GM18907 (cell line): Measurements from ENCODE around the gene PPIF.

Experiments used
- ATAC-seq: cut with Tn5 transposase; IDR thresholded peaks from one replicate; pipeline ENCODE4 v1.9.1; 2021; ENCODE audit warnings: mild to moderate bottlenecking, moderate library complexity; ENCODE audit not compliant: unreplicated experiment

Gene PPIF

DNA sequence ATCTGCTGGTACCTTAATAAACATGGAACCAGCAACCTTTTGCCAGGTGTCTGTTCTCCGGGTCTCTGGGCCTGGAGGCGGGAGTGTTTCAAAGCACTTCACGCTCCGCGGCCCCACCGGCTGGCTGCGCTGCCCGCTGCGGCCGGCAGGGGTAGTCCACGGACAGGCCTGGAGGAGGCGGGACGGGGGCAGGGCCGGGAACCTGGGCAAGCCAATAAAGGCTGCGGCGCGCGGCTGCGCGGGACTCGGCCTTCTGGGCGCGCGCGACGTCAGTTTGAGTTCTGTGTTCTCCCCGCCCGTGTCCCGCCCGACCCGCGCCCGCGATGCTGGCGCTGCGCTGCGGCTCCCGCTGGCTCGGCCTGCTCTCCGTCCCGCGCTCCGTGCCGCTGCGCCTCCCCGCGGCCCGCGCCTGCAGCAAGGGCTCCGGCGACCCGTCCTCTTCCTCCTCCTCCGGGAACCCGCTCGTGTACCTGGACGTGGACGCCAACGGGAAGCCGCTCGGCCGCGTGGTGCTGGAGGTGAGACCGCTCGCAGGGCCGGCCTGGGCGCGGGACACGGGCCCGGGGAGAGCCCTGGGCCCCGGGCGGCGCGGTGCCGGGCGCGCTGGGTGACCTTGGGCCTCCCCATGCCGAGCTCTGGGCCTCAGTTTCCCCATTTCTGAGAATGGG lies at the start of gene PPIF:
PPIF (plus strand) TSS at position 244 of the 668 bp plus-strand sequence; CDS start at position 324, 80 bp downstream.
- ATAC-seq = peak; percentile 82

DNA sequence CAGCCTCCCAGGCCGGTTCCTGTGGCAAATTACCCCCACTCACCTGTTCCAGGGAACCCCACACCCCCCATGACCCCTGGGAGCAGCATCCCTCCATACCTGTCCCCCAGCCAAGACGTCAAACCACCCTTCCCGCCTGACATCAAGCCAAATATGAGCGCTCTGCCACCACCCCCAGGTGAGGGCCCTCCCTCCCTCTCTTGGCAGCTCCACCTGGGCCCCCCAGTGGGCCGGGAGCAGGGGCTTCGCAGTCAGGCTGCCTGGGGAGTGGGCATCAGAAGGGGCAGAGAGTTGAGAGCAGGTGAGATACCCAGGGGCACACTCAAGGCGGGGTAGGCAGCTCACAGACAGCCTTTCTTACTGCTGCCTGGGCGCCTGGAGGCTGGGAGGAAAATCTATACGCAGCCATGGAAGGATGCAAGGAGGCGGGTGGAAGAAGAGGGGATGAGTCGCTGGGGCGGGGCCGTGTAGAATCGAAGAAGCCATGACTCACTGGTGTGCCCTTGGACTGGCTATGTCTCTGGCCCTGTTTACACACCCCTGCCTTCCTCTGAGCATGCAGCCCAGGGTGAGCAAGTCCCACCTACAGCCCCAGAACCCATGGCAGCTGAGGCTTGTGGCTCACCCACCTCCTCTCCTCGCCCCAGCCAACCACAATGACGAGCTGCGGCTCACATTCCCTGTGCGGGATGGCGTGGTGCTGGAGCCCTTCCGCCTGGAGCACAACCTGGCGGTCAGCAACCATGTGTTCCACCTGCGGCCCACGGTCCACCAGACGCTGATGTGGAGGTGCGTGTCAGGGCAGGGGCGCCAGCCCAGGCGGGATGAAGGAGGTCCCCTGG lies 48.6 kb upstream of the PPIF start:
- no peak for ATAC-seq

DNA sequence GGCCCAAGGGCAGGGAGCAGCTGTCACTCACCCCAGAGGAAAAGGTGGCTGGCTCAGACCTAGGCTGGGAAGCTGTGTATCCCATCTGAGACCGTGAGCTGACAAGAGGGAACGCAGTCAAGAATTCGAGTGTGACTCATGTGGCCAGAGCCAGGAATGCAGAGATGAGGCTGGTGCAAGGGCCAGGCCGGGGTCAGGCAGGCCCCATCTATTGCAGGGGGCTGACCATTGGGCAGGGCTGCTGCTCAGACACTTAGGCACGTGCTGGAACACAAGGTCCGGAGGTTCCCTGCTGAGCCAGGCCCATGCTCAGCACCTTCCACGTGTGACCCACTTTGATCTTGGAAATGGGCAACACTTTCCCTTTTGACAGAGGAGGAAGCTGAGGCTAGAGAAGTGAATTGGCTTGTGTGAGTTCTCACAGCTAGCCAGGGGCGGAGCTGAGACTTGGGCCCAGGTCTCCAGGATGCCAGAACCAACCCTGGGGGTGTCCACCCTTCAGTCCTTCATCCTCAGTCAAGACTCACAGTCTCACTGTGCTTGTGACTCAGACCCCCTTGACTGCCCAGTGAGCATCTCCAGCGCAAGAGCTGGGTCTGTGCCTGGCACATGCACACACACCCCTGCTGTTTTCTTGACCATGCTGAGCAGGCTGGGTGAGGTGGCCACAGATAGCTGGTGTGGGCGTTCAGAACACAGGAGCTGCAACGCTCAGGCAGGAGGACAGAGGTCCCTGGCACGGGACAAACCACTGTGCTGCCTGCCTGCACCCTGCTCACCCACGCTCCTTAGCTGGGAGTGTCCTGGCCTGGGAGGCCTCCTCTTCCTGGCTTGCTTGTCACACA lies 47.6 kb upstream of the PPIF start:
- no peak for ATAC-seq

DNA sequence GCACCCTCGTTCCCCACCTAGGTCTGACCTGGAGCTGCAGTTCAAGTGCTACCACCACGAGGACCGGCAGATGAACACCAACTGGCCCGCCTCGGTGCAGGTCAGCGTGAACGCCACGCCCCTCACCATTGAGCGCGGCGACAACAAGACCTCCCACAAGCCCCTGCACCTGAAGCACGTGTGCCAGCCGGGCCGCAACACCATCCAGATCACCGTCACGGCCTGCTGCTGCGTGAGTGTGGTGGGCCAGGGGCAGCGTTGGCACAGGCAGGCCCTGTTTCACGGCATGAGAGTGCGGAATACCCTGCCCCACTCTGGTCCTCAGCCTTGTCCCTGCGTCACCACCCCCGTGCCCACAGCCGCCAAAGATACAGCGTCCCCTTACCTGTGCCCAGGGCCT lies 46.6 kb upstream of the PPIF start:
- no peak for ATAC-seq

DNA sequence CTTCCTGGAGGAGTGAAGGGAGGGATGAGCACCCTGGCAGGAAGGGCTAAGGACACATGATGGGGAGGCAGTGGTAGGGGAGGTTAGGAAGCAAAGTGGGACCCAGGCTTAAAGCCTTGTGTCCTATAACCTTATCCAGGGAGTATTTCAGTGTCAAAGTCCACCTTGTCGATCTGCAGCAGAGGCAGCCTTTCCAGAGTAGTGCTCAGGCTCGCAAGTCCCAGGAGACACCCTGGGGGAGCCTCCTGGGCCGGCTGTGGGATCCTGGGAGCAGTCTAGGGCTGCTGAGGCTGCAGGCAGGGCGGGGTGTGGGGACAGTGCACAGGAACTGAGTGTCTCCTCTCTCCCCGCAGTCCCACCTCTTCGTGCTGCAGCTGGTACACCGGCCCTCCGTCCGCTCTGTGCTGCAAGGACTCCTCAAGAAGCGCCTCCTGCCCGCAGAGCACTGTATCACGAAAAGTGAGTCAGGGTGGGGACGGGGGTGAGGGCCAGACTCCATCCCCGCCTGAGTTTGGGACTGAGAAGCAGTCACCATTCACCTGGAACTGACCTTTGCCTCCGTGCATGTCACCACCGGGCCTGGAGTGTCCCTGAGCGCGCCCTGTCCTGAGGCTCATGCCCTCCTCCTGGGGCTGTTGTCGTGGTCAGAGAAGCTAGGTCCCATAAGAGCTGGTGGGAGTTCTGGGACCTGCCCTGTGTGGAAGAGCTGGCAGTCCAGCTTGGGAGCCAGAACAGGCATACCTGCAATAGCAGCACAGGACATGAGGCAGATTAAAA lies 45.3 kb upstream of the PPIF start:
- ATAC-seq = no peak

DNA sequence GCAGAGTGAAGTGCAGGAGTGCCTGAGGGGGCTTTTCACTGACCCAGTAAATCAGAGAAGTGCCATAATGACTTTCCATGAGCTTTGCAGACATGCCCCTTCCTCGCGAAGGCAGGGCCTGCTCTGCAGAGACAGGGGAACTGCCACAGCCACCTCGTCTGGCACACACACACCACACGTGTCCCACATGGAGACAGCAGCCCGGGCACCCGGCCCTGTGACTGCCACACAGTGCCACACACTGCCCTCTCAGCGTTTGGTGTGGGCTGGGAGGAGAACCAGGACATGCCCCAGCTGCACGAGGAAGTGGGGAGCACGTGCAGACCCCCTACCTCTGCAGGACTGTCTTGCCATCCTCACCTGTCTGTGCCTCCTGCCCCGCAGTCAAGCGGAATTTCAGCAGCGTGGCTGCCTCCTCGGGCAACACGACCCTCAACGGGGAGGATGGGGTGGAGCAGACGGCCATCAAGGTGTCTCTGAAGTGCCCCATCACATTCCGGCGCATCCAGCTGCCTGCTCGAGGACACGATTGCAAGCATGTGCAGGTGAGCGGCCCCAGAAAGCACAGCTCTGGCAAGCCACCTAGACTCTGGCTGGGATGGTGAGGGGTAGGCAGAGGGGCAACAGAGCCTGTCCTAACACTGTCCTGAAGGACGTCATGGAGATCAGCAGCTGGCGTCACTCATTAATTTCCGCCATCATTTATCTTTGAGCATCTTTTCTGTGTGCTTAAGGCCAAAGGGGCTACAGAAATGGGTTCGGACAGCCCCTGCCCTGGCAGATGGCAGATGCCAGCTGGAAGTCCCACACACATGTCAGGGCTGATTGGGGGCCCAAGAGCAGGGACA lies 43.4 kb upstream of the PPIF start:
- no peak for ATAC-seq

DNA sequence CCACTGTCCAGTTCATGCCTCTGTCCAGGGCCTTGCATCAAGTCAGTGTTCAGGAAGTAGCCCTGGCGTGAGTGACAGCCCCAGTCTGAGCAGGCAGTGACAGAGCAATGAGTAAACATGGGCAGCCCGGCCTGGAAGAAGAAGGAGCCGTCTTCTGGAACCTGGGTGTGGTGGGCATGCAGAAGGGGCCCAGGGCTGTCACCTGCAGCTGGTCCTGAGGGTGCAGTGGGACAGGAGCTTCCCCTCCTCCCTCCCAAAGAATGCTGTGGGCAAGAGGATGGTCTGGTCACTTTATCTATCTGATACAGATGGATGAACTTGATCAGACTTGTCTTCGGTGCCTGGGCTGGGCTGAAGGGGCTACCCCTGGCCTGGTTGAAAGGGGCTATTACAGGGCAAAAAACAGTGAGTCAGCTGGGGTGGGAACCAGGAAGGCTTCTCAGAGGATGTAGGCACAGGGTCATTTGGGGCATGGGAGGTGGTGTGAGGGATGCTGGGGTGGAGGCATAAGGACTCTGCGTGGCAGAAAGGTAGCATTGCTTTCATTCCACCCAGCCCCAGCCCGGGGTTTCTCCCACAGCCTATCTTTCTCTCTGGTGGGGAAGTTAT lies 42.7 kb upstream of the PPIF start:
- ATAC-seq = no peak

DNA sequence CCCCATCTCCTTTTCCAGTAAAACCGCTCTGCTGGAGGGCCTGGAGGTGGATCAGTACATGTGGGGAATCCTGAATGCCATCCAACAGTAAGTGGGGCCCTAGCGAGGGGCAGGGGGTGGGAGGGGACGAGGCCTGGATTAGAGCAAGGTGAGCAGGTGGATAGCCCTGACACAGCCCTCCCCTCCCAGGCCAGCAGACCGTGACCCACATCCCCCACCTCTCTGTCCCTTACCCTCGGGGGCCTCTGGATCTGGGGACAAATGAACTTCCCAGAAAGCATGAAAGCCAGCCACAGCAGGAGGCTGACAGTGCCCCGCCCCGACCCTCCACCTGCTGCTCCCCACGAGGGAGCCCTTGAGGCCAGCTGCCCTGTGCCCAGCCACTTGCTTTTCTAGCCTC lies 41.8 kb upstream of the PPIF start:
- no peak for ATAC-seq

DNA sequence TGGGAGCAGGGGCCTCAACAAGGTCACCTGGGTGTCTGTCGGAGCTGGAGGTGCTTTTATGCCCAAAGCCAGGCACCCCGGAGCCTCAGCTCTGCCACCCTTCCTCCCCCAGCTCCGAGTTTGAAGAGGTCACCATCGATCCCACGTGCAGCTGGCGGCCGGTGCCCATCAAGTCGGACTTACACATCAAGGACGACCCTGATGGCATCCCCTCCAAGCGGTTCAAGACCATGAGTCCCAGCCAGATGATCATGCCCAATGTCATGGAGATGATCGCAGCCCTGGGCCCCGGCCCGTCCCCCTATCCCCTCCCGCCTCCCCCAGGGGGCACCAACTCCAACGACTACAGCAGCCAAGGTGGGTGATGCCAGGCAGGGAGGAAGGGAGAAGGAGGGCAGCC lies 41.3 kb upstream of the PPIF start:
- no peak for ATAC-seq

DNA sequence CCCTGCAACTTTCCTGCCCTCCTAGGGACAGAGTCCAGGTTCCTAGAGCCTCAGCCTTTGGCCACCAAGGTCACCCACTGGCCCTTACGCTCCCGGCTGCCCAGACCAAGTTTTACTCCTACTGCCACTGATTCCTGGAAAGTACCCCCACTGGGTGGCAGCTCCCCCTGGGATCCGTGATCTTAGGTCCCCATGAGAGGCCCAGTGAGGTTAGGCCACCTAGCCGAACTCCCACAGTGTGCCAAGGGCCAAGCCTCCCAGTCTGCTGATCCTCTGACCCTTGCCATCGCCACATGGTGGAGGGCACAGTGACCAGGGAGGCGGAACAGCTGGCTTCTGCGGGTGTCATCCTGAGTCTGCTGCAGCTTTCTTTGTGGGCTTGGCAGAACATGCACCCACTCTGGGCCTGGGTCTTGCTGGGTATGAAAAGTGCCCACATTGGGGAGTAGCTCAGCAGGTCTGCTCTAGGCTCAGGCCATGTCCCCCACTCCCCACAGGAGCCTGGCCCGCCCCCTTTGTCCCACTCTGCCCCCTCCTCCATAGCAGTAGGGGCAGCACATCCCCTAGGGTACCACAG lies 40.5 kb upstream of the PPIF start:
- no peak for ATAC-seq

DNA sequence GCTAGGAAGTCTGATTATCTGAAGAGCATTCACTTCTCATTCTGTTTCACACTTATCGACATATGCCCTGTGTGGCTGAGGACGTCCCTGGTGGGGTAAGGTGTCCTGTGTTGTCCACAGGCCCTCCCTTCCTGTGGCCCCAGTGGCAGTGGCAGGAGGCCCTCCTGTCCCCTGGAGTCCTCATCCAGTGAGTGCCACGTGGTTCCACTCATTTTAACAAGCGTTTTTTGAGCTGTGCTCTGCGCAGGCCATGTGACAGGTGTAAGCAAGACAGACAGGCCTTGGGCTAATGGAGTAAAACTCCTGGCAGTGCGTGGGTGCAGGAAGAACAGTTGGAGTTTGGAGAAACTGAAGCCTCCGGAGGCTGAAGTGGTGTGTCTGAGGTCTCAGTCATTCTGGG lies 39.3 kb upstream of the PPIF start:
- ATAC-seq = no peak

DNA sequence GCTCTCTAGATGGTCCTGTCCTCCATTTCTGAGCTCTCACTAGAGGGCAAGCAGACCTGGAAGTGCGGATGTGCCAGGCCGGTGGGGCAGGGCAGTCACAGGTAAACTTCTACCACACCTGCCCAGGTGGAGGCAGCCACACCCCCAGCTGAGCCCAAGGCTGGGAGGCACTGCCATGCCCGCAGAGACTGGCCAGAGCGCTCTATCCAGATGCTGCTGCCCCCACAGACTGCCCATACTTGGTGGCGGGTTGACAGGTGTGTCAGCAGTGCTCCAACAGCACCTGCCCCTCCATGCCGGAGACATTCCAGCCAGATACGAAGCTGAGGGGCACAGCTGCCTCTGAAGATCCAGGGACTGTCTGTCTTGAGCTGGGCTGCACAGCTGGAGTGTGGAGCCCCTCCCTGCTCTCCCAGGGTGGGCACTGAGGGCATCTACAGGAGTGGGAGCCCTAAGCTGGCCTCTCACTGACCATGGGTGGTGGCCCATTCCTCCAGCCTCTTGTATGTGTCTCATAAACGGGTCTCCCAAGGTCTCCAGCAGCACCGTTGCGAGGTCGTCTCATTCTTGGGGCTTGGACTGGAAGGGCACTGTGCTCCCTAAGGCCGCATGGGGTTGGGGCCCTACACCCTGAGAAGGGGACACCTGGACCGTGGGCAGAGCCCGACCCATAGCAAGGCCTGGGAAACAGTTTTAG lies 38.2 kb upstream of the PPIF start:
- ATAC-seq = no peak

DNA sequence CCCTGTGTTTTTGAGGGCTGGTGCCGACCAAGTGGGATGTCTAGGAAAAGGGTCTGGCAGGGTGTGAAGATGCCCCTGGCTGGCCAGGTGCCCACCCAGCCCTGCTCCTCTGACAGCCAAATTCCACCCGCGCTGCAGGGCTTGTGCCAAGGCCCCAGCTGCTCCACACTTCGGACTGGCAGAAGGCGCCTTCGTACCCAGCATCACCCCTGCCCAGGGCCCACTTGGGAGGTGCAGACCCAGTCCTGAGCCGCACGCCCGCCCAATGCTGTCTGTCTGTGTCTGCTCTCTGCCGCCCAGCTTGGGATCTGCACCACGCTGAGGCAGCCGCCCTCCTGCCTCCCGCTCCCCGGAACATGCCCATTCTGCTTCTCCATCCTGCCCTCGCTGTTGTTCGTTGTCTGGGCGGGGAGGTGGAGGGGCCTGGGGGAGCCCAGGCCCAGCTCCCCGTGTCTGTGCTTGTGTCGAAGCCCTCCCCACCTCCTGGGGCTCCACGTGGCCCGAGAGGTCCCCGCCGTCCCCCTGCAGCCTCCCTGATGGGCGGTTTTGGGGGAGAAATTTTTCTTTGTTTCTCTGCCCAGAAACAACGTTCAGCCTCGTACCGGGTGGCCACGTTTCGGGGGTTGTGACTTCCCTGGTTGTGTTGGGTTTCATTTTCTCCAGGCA lies 36.9 kb upstream of the PPIF start:
- ATAC-seq = no peak

DNA sequence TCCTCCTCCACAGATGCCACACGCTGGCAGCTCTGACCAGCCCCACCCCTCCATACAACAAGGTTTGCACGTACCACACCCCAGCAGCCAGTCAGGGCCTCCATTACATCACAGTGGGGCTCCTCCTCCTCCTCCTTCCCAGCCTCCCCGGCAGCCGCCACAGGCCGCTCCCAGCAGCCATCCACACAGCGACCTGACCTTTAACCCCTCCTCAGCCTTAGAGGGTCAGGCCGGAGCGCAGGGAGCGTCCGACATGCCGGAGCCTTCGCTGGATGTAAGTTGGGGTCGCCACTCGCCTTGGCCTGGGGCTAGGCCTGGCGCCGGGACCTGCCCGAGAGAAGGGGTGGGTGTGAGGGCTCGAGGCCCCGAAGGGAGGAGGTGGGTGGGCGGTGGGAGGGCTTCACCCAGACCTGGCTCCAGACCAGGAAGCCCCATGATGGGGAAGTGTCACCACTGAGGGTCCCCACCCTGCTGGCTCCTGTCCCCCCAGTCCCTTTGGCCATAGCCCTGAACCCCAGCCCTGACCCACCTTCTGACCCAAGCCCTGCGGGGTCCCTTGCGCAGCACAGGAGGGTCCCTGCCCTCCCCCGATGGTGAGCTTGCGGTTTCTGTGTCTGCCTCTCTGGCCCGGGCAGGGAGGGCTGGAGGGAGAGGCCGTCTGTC lies 36.2 kb upstream of the PPIF start:
- no peak for ATAC-seq

DNA sequence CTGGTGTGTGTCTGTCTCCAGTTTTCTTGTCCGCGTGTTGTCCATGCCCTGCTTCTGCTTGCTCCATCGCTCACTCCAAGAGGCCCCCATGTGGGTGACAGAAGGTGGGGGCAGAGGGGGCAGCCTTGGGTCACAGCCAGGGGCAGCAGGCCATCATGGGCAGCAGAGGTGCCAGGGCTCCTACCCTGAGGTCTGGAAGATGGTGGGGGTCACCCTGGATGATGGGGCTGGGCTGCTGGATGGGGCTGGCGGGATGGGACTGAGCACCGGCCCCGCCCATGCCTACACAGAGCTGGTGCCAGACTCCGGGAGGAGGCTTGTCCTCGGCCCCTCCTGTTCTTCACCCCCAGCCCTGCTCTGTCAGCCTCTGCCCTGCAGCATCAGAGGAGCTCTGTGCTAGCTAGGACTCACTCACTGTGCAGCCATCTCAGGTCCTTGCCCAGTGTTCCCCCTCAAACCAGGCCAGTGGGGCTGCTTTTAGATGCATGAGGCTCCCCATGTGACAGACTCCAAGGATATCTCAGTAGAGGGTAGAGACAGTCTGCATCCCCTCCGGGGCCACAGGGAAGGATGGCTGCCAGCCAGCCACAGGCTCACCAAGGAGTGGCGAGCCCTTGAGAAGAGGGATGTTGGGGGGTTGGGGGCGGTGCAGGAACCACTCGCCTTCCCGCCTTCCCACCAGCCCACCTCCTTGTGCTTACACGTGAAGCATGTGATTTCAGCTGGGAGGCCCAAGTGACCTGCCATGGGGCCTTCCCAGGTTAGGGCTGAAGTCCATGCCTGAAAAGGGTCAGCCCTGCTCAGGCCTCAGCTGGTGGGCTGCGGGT lies 35.5 kb upstream of the PPIF start:
- ATAC-seq = no peak

DNA sequence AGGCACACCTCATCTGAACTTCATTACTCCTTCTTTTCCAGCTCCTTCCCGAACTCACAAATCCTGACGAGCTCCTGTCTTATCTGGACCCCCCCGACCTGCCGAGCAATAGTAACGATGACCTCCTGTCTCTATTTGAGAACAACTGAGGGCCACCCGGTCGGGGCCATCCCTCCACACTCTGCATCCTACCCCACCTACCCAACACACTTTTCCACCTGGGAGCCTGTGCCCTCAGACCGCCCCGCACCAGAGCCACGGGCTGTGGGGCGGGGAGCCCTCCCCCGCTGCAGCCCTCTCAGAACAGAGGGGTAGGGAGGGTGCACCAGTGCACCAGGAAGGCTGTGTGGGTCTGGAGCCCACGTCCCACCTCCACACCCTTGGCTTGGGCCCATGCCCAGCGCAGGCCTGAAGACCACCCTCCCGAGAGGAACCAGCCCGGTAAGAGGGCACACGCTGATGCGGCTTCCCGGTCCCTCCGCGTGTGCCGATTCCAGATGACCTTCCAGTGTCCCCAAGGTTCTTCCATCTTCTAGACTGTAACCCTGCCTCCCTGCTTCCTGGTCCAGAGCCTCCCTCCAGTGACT lies 34.6 kb upstream of the PPIF start:
- ATAC-seq = no peak
